ENCODE data around the gene UBE2G2.

DNA sequence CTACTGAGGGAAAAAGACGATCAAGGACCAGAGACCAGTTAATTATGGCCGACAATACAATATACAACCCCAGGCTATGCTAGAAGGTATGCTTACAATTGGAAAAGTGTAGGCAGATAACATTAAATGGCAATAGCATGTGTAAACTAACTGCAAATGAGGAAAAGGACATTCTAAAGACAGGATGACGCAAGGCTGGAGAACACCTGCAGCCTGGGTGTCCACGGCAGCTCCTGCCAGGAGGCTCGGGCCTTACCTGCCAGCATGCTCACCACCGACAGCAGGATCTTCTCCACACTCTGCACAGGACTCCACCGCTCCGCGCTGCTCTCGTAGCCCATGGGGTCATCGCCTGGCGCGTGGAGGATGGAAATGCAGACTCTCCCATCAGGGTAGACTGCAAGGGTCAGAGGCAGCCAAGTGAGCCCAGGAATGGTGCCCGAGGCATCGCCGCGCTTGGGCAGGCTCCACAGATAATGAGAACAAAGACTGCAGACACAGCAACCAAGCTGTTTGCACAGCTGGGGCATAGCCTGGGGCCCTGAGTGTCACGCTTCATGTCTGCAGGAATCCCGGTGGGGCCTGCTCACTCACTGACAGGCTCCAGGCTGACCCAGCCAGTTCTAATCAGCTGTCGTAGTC lies 28.2 kb downstream of the UBE2G2 start:
- TF ChIP-seq CTCF (IDR thresholded peaks at IDR 0.05) (no peak), POLR2A (IDR thresholded peaks at IDR 0.05) (no peak)
